Lower lobe of right lung (tissue), 2 donors: ENCODE data around the gene PALLD. TPM values are rescaled to one million over a fixed set of nuclear protein-coding genes. Genes with fewer than 3 reads are reported as not detected.

ENCODE experiments used
- ATAC-seq, 2 donors: fragments of 200-7000 bp; cut with Tn5 transposase; one replicate each; pipeline ENCODE4 v1.9.1; 2020 to 2022; ENCODE audit warnings: mild to moderate bottlenecking in 2 of 2, moderate library complexity in 2 of 2
- DNase-seq: peaks from one replicate; pipeline ENCODE4 v3.0.0-alpha.2; 2020
- H3K27ac ChIP-seq: fragments of 200-600 bp; one replicate; pipeline ENCODE4 v1.8.0; 2022
- H3K27me3 ChIP-seq: fragments of 200-600 bp; one replicate; pipeline ENCODE4 v1.8.0; 2022; ENCODE audit warnings: low read depth
- H3K36me3 ChIP-seq: fragments of 200-600 bp; one replicate; pipeline ENCODE4 v1.8.0; 2022; ENCODE audit warnings: mild to moderate bottlenecking
- H3K4me1 ChIP-seq: fragments of 200-600 bp; one replicate; pipeline ENCODE4 v1.8.0; 2022
- H3K4me3 ChIP-seq: fragments of 200-600 bp; one replicate; pipeline ENCODE4 v1.8.0; 2022; ENCODE audit warnings: mild to moderate bottlenecking
- H3K9me3 ChIP-seq: fragments of 200-600 bp; one replicate; pipeline ENCODE4 v1.8.0; 2022
- CTCF ChIP-seq: fragments of 200-600 bp; IDR thresholded peaks from one replicate; pipeline ENCODE4 v1.8.0; 2022; ENCODE audit warnings: antibody characterized with exemption, mild to moderate bottlenecking
- intact Hi-C: fragments of 100-400 bp; cut with DNase I; formaldehyde crosslinking; loops from one replicate; pipeline ENCODE4 v1.11.0; 2022
- total RNA-seq: library from RNA; stranded (reverse); fragmentation: NEBNext Ultra II Directional; extraction: Animal tissue kit (Norgen Biotek cat#: 25700); gene quantifications from one replicate; pipeline ENCODE4 v1.2.1, GENCODE V29; 2021
- donor health status: DM: no; HTN: yes; CAD: no; lungs with severe emphysema.

PALLD gene
- total RNA-seq, 1 donor from 2014 or later: 91.9 TPM

- H3K27ac ChIP-seq: no peak overlapping the region
- intact Hi-C loops: no loop called here
- H3K4me1 ChIP-seq: peaks cover 30% of the 10 kb centered on the region
- no peak for TF ChIP-seq CTCF
- ATAC-seq (no peak), DNase-seq (no peak)
- no peaks in the 10 kb centered on the region for H3K36me3 ChIP-seq
- no peak overlapping the region for H3K4me3 ChIP-seq
- H3K9me3 ChIP-seq: no peaks in the 10 kb centered on the region
- no peaks in the 10 kb centered on the region for H3K27me3 ChIP-seq
These were observed 219.0 kb downstream of the PALLD start for GRCh38 chr4:168715896-168716295.

- Histone ChIP-seq H3K36me3 (no peaks in the 10 kb centered on the region), H3K27ac (peak overlapping the region; percentile 26), H3K4me1 (peaks cover 23% of the 10 kb centered on the region), H3K4me3 (no peak overlapping the region), H3K9me3 (no peaks in the 10 kb centered on the region), H3K27me3 (no peaks in the 10 kb centered on the region)
- intact Hi-C loops: no loop called here
- TF ChIP-seq CTCF: no peak
- DNase-seq: no peak
- ATAC-seq: peak; percentile 85 to 88
These were observed 219.7 kb downstream of the PALLD start for GRCh38 chr4:168716406-168717129.

- peaks cover 15% of the 10 kb centered on the region for H3K4me1 ChIP-seq
- H3K36me3 ChIP-seq: no peaks in the 10 kb centered on the region
- TF ChIP-seq CTCF: no peak
- H3K4me3 ChIP-seq: no peak overlapping the region
- H3K27ac ChIP-seq: peak overlapping the region; percentile 40
- H3K27me3 ChIP-seq: no peaks in the 10 kb centered on the region
- DNase-seq (no peak), ATAC-seq (peak; percentile 80 to 87)
- no peaks in the 10 kb centered on the region for H3K9me3 ChIP-seq
- intact Hi-C loops: no loop called here
These were observed 221.0 kb downstream of the PALLD start for GRCh38 chr4:168717847-168718246.

- no peak for ATAC-seq
- intact Hi-C loops: no loop called here
- no peaks in the 10 kb centered on the region for H3K27me3 ChIP-seq
- H3K4me1 ChIP-seq: peaks cover 15% of the 10 kb centered on the region
- no peaks in the 10 kb centered on the region for H3K36me3 ChIP-seq
- H3K4me3 ChIP-seq: no peak overlapping the region
- no peak overlapping the region for H3K27ac ChIP-seq
- no peaks in the 10 kb centered on the region for H3K9me3 ChIP-seq
- no peak for DNase-seq
- no peak for TF ChIP-seq CTCF
These were observed 222.9 kb downstream of the PALLD start for GRCh38 chr4:168719725-168720124.

- ATAC-seq (no peak), DNase-seq (no peak)
- Histone ChIP-seq H3K27ac (no peak overlapping the region), H3K9me3 (no peaks in the 10 kb centered on the region), H3K4me1 (peaks cover 15% of the 10 kb centered on the region), H3K4me3 (no peak overlapping the region), H3K27me3 (no peaks in the 10 kb centered on the region), H3K36me3 (no peaks in the 10 kb centered on the region)
- no peak for TF ChIP-seq CTCF
- intact Hi-C loops: no loop called here
These were observed 223.6 kb downstream of the PALLD start for GRCh38 chr4:168720396-168720900.
